ENCODE results near the gene MBD3L5. TPM values are rescaled to one million over a fixed set of nuclear protein-coding genes. Genes with fewer than 3 reads are reported as not detected.

MBD3L5 gene
- total and polyA plus RNA-seq, 9 of the 15 experiments (the other 6 are each of a cell fraction or from before 2014, with no cell fraction given), result not detected

DNA sequence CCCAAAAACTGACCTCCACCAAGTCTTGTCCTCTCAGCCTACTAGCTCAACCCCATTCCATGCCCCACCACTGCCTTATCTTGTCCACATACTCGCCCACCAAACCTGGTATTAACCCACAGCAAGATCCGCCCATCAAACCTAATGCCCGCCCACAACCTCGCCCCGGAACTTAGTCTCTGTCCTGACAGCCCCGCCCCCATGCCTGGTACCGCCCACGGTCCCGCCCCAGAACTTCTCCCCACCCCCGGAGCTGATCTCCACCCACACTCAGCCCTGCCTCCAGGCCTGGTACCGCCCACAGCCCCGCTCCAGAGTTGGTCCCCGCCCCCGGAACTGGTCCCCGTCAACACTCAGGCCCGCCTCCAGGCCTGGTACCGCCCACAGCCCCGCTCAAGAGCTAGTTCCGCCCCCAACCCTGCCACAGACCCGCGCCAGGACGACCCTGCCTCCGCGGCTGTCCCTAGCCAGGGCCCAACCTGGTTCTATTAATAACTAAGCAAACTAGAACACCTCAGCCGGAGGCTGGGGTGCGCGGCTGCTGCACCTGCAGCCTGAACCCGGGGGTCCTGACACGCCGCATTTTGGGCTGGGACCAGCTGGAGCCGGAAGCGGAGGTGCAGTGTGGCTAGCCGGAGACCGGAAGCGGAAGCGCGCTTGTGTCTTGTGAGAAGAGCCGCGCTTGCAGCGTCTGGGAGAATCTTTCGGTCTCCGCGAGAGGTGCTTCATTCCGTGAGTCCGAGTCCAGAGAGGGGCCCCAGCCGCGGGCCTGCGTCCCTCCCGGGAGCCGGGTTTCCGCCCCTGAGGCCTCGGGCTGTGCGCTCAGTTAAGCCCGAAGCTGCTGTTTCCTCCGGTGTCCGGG, 38.9 kb downstream of the MBD3L5 start, which contains the start of gene ZNF557 (continued):
- TF ChIP-seq HCFC1 (IDR thresholded peaks at IDR 0.05; ENCODE audit: low read depth, low read length) (peak; percentile 58; the same call in 1 of the 2 replicates), ZNF197 (CRISPR knock-in tag; IDR thresholded peaks at IDR 0.05; ENCODE audit: low read depth) (no peak), ZNF76 (CRISPR knock-in tag; IDR thresholded peaks at IDR 0.05; ENCODE audit: borderline replicate concordance) (no peak), RCOR1 (IDR thresholded peaks at IDR 0.05; ENCODE audit: borderline replicate concordance in 1 of 2, low read depth in 2 of 2, low read length in 2 of 2) (no peak), KDM1A (IDR thresholded peaks at IDR 0.05) (no peak), ZNF644 (tag; IDR thresholded peaks at IDR 0.05; ENCODE audit: low read depth) (no peak), EP300 (IDR thresholded peaks at IDR 0.05; ENCODE audit: low read length) (peak; percentile 2; the same call in 1 of the 2 replicates), ILF3 (IDR thresholded peaks at IDR 0.05; ENCODE audit: borderline replicate concordance) (no peak), CBFB (CRISPR knock-in tag; IDR thresholded peaks at IDR 0.05) (no peak), TCF7 (IDR thresholded peaks at IDR 0.05; ENCODE audit: borderline replicate concordance) (no peak), FOXM1 (IDR thresholded peaks at IDR 0.05; ENCODE audit: low read depth) (no peak), FOXM1 (CRISPR knock-in tag; IDR thresholded peaks at IDR 0.05; ENCODE audit: low read depth) (no peak)
- TF ChIP-seq, protein P1, sequence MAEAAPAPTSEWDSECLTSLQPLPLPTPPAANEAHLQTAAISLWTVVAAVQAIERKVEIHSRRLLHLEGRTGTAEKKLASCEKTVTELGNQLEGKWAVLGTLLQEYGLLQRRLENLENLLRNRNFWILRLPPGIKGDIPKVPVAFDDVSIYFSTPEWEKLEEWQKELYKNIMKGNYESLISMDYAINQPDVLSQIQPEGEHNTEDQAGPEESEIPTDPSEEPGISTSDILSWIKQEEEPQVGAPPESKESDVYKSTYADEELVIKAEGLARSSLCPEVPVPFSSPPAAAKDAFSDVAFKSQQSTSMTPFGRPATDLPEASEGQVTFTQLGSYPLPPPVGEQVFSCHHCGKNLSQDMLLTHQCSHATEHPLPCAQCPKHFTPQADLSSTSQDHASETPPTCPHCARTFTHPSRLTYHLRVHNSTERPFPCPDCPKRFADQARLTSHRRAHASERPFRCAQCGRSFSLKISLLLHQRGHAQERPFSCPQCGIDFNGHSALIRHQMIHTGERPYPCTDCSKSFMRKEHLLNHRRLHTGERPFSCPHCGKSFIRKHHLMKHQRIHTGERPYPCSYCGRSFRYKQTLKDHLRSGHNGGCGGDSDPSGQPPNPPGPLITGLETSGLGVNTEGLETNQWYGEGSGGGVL (CRISPR knock-in tag; IDR thresholded peaks at IDR 0.05), result no peak
- TF ChIP-seq, protein P2, sequence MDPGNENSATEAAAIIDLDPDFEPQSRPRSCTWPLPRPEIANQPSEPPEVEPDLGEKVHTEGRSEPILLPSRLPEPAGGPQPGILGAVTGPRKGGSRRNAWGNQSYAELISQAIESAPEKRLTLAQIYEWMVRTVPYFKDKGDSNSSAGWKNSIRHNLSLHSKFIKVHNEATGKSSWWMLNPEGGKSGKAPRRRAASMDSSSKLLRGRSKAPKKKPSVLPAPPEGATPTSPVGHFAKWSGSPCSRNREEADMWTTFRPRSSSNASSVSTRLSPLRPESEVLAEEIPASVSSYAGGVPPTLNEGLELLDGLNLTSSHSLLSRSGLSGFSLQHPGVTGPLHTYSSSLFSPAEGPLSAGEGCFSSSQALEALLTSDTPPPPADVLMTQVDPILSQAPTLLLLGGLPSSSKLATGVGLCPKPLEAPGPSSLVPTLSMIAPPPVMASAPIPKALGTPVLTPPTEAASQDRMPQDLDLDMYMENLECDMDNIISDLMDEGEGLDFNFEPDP (CRISPR knock-in tag; IDR thresholded peaks at IDR 0.05), result no peak
- TF ChIP-seq, protein P3, sequence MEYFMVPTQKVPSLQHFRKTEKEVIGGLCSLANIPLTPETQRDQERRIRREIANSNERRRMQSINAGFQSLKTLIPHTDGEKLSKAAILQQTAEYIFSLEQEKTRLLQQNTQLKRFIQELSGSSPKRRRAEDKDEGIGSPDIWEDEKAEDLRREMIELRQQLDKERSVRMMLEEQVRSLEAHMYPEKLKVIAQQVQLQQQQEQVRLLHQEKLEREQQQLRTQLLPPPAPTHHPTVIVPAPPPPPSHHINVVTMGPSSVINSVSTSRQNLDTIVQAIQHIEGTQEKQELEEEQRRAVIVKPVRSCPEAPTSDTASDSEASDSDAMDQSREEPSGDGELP (CRISPR knock-in tag; IDR thresholded peaks at IDR 0.05; ENCODE audit: borderline replicate concordance), result peak; percentile 96
- TF ChIP-seq, protein P4, sequence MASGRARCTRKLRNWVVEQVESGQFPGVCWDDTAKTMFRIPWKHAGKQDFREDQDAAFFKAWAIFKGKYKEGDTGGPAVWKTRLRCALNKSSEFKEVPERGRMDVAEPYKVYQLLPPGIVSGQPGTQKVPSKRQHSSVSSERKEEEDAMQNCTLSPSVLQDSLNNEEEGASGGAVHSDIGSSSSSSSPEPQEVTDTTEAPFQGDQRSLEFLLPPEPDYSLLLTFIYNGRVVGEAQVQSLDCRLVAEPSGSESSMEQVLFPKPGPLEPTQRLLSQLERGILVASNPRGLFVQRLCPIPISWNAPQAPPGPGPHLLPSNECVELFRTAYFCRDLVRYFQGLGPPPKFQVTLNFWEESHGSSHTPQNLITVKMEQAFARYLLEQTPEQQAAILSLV (tag; IDR thresholded peaks at IDR 0.05), result no peak
- TF ChIP-seq, protein P5, sequence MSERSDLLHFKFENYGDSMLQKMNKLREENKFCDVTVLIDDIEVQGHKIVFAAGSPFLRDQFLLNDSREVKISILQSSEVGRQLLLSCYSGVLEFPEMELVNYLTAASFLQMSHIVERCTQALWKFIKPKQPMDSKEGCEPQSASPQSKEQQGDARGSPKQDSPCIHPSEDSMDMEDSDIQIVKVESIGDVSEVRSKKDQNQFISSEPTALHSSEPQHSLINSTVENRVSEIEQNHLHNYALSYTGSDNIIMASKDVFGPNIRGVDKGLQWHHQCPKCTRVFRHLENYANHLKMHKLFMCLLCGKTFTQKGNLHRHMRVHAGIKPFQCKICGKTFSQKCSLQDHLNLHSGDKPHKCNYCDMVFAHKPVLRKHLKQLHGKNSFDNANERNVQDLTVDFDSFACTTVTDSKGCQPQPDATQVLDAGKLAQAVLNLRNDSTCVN (CRISPR knock-in tag; IDR thresholded peaks at IDR 0.05), result no peak

All from K562 (cell line).